ENCODE data around the gene SCAPER. TPM values are rescaled to one million over a fixed set of nuclear protein-coding genes. Genes with fewer than 3 reads are reported as not detected.

Gene SCAPER
- total and polyA plus RNA-seq, 10 of the 15 experiments (the other 5 are each of a cell fraction or from before 2014, with no cell fraction given) = 1.0 to 7.7 (median 3.9) TPM

GRCh38 chr15:76336254-76337058 lies 568.7 kb downstream of the SCAPER start, which contains the start of gene ISL2 (continued):
- TF ChIP-seq ETV6 (conservative IDR thresholded peaks at IDR 0.05 in 1 of 2, IDR thresholded peaks at IDR 0.05 in 1 of 2; ENCODE audit: borderline replicate concordance in 1 of 2, low read depth in 1 of 2) (no peak), NRF1 (conservative IDR thresholded peaks at IDR 0.05; ENCODE audit: low read depth, low read length) (no peak), ZNF217 (IDR thresholded peaks at IDR 0.05) (no peak), ZNF24 (IDR thresholded peaks at IDR 0.05) (no peak), ZBTB11 (CRISPR knock-in tag; IDR thresholded peaks at IDR 0.05) (no peak), POLR2A (IDR thresholded peaks at IDR 0.05; ENCODE audit: low read depth, low read length) (peak; percentile 88), CREB1 (IDR thresholded peaks at IDR 0.05; ENCODE audit: low read depth) (peak; percentile 91; the same call in 1 of the 2 replicates), REST (IDR thresholded peaks at IDR 0.05; ENCODE audit: low read depth, low read length) (no peak), E2F4 (IDR thresholded peaks at IDR 0.05; ENCODE audit: low read depth, low read length) (no peak), NFYB (IDR thresholded peaks at IDR 0.05; ENCODE audit: insufficient read depth, low read depth, low read length) (peak; percentile 45; the same call in 1 of the 2 replicates), RAD21 (IDR thresholded peaks at IDR 0.05; ENCODE audit: insufficient read depth, low read depth, low read length) (no peak), ZNF622 (IDR thresholded peaks at IDR 0.05) (no peak), ZNF274 (IDR thresholded peaks at IDR 0.05; ENCODE audit: insufficient read depth, insufficient read length) (no peak), SMAD1 (IDR thresholded peaks at IDR 0.05; ENCODE audit: low read depth, partially characterized antibody) (no peak), EGR1 (IDR thresholded peaks at IDR 0.05; ENCODE audit: borderline replicate concordance in 1 of 2, low read depth in 2 of 2, low read length in 2 of 2) (peak; percentile 68 to 92), YY1 (IDR thresholded peaks at IDR 0.05; ENCODE audit: low read depth, low read length) (0 out of 2 replicates have a peak, but pooled peaks have one; percentile 26)
- TF ChIP-seq, protein P1, sequence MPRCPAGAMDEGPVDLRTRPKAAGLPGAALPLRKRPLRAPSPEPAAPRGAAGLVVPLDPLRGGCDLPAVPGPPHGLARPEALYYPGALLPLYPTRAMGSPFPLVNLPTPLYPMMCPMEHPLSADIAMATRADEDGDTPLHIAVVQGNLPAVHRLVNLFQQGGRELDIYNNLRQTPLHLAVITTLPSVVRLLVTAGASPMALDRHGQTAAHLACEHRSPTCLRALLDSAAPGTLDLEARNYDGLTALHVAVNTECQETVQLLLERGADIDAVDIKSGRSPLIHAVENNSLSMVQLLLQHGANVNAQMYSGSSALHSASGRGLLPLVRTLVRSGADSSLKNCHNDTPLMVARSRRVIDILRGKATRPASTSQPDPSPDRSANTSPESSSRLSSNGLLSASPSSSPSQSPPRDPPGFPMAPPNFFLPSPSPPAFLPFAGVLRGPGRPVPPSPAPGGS (IDR thresholded peaks at IDR 0.05; ENCODE audit: borderline replicate concordance, insufficient read depth, low read depth, low read length, poor library complexity, severe bottlenecking) = no peak
- TF ChIP-seq, protein P2, sequence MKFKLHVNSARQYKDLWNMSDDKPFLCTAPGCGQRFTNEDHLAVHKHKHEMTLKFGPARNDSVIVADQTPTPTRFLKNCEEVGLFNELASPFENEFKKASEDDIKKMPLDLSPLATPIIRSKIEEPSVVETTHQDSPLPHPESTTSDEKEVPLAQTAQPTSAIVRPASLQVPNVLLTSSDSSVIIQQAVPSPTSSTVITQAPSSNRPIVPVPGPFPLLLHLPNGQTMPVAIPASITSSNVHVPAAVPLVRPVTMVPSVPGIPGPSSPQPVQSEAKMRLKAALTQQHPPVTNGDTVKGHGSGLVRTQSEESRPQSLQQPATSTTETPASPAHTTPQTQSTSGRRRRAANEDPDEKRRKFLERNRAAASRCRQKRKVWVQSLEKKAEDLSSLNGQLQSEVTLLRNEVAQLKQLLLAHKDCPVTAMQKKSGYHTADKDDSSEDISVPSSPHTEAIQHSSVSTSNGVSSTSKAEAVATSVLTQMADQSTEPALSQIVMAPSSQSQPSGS (IDR thresholded peaks at IDR 0.05; ENCODE audit: low read length) = peak; percentile 23; the same call in 1 of the 2 replicates

Data from GM12878 (cell line).